WTC11 (cell line): ENCODE data around the gene TGM4. TPM values are rescaled to one million over a fixed set of nuclear protein-coding genes. Genes with fewer than 3 reads are reported as not detected.
A peak's percentile ranks its signal among the peaks of the same experiment; 100 is the strongest.

Experiments used
- ATAC-seq: fragments of 200-7000 bp; cut with Tn5 transposase; 2 replicates; pipeline ENCODE4 v1.10.0; 2021; ENCODE audit warnings: mild to moderate bottlenecking, moderate library complexity
- CTCF ChIA-PET: fragments of 300-600 bp; sonication (Branson Sonifier 250); formaldehyde crosslinking; loops from one replicate; lab custom pipeline; 2021; ENCODE audit warnings: antibody characterized with exemption; lab: Charles Lee
- POLR2A ChIA-PET: fragments of 350-600 bp; sonication (Branson Sonifier 250); formaldehyde crosslinking; loops from one replicate; lab custom pipeline; 2021; ENCODE audit warnings: antibody characterized with exemption; lab: Charles Lee
- DNase-seq: peaks from one replicate; pipeline ENCODE4 v3.0.0; 2021; ENCODE audit warnings: low spot score
- H3K27ac Mint-ChIP-seq: 2 replicates; pipeline ENCODE4 v1.8.0; 2021; ENCODE audit warnings: mixed read lengths
- H3K27me3 Mint-ChIP-seq: 2 replicates; pipeline ENCODE4 v1.8.0; 2021; ENCODE audit warnings: low read depth, mild to moderate bottlenecking, moderate library complexity, mixed read lengths
- H3K36me3 Mint-ChIP-seq: 2 replicates; pipeline ENCODE4 v1.8.0; 2021; ENCODE audit warnings: mixed read lengths
- H3K4me1 Mint-ChIP-seq: 2 replicates; pipeline ENCODE4 v1.8.0; 2022; ENCODE audit warnings: mixed read lengths
- H3K4me3 Mint-ChIP-seq: 2 replicates; pipeline ENCODE4 v1.8.0; 2021; ENCODE audit warnings: mild to moderate bottlenecking, moderate library complexity, mixed read lengths
- H3K9me3 Mint-ChIP-seq: 2 replicates; pipeline ENCODE4 v1.8.0; 2021; ENCODE audit warnings: mixed read lengths
- FOXJ3 ChIP-seq: sonication (generic); formaldehyde crosslinking; IDR thresholded peaks from 2 replicates; pipeline ENCODE4 v1.9.0; 2021; ENCODE audit warnings: missing genetic modification reagents, mild to moderate bottlenecking, borderline replicate concordance
- FOXP1 ChIP-seq: sonication (generic); formaldehyde crosslinking; IDR thresholded peaks from 2 replicates; pipeline ENCODE4 v1.8.0; 2022; ENCODE audit warnings: missing genetic modification reagents, mild to moderate bottlenecking, moderate library complexity, borderline replicate concordance
- GRHL2 ChIP-seq: fragments of 250-450 bp; sonication (Bioruptor Pico); IDR thresholded peaks from 2 replicates; pipeline ENCODE4 v1.8.0; 2022; ENCODE audit warnings: mild to moderate bottlenecking, moderate library complexity; ENCODE audit not compliant: insufficient replicate concordance, severe bottlenecking
- GTF2I ChIP-seq: fragments of 250-450 bp; sonication (Bioruptor Pico); conservative IDR thresholded peaks from 2 replicates; pipeline ENCODE4 v1.4.0; 2021; ENCODE audit warnings: mild to moderate bottlenecking
- MYBL2 ChIP-seq: sonication (generic); formaldehyde crosslinking; IDR thresholded peaks from 2 replicates; pipeline ENCODE4 v1.8.1; 2023; ENCODE audit warnings: mild to moderate bottlenecking, moderate library complexity, missing genetic modification reagents
- NR1H2 ChIP-seq: sonication (generic); formaldehyde crosslinking; IDR thresholded peaks from 2 replicates; pipeline ENCODE4 v1.9.0; 2021; ENCODE audit warnings: mild to moderate bottlenecking, moderate library complexity, missing genetic modification reagents
- RORB ChIP-seq: fragments of 250-450 bp; sonication (Bioruptor Pico); IDR thresholded peaks from 2 replicates; pipeline ENCODE4 v1.9.0; 2021; ENCODE audit warnings: mild to moderate bottlenecking
- SP1 ChIP-seq: sonication (generic); formaldehyde crosslinking; conservative IDR thresholded peaks from 2 replicates; pipeline ENCODE4 v1.8.1; 2022; ENCODE audit warnings: missing genetic modification reagents
- TCF7 ChIP-seq: sonication (generic); formaldehyde crosslinking; IDR thresholded peaks from 2 replicates; pipeline ENCODE4 v1.8.0; 2022; ENCODE audit warnings: mild to moderate bottlenecking, low read depth, missing genetic modification reagents, moderate library complexity
- total RNA-seq: library from RNA; stranded (reverse); gene quantifications from 3 replicates; pipeline ENCODE4 v1.2.3, GENCODE V29; 2021
- TF ChIP-seq, protein P1 (sequence below): fragments of 250-450 bp; sonication (Bioruptor Pico); IDR thresholded peaks from 2 replicates; pipeline ENCODE4 v1.9.0; 2021; ENCODE audit warnings: mild to moderate bottlenecking
- TF ChIP-seq, protein P2 (sequence below): sonication (generic); formaldehyde crosslinking; IDR thresholded peaks from 2 replicates; pipeline ENCODE4 v1.8.1; 2022; ENCODE audit warnings: mild to moderate bottlenecking, moderate library complexity, missing genetic modification reagents
- TF ChIP-seq, protein P3 (sequence below): fragments of 250-450 bp; sonication (Bioruptor Pico); IDR thresholded peaks from 2 replicates; pipeline ENCODE4 v2.1.2; 2022; ENCODE audit warnings: mild to moderate bottlenecking, moderate library complexity
- TF ChIP-seq, protein P4 (sequence below): sonication (generic); formaldehyde crosslinking; IDR thresholded peaks from 2 replicates; pipeline ENCODE4 v1.8.1; 2023; ENCODE audit warnings: mild to moderate bottlenecking, missing genetic modification reagents
- TF ChIP-seq, protein P5 (sequence below): sonication (generic); formaldehyde crosslinking; IDR thresholded peaks from 2 replicates; pipeline ENCODE4 v1.8.1; 2023; ENCODE audit warnings: mild to moderate bottlenecking, missing genetic modification reagents, borderline replicate concordance
- TF ChIP-seq, protein P6 (sequence below): sonication (generic); formaldehyde crosslinking; IDR thresholded peaks from 2 replicates; pipeline ENCODE4 v1.8.0; 2022; ENCODE audit warnings: mild to moderate bottlenecking, missing genetic modification reagents

Gene TGM4
- total RNA-seq, 1 experiment from 2014 or later, result not detected

DNA sequence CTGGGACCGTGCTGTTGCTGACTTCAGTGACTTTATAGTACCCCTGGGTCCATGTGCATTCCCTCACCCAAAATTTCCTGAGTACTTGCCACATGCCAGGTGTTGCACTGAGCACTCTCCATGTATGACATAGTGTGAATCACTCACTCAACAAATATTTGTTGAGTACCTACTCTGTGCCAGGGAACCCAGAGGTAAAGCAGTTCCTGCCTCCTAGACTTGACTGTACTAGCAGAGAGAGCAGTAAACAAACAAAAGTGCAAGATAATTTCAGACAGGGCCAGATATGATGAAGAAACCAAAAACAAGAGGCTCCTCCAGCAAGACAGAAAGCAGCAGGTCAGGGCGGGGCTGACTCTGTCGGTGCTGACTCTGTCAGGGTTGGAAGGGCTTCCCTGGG, 12.2 kb downstream of the TGM4 start (continued):
- TF ChIP-seq, protein P1, sequence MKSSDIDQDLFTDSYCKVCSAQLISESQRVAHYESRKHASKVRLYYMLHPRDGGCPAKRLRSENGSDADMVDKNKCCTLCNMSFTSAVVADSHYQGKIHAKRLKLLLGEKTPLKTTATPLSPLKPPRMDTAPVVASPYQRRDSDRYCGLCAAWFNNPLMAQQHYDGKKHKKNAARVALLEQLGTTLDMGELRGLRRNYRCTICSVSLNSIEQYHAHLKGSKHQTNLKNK, result no peak
- no peak for TF ChIP-seq SP1 (CRISPR knock-in tag)
- TF ChIP-seq, protein P2, sequence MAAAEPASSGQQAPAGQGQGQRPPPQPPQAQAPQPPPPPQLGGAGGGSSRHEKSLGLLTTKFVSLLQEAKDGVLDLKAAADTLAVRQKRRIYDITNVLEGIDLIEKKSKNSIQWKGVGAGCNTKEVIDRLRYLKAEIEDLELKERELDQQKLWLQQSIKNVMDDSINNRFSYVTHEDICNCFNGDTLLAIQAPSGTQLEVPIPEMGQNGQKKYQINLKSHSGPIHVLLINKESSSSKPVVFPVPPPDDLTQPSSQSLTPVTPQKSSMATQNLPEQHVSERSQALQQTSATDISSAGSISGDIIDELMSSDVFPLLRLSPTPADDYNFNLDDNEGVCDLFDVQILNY, result no peak
- no peak for TF ChIP-seq GTF2I (CRISPR knock-in tag)

DNA sequence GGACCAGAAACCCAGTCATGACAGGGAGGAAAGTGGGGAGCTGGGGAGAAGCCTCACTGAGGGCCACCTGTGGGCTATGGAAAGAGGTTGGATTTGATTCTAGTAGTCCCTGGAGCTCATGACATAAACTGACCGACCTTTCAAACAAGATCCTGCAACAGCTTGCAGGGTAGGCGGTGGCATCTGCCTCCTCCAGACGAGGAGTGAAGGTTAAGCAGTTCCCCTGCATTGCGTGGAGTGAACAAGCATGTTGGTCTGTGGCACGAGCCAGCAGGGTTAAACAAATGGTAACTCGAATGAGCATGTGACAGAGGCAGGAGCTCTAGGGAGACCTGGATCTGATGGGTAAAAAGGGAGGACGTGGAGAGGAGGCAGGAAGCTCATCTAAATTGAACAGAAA, 12.7 kb downstream of the TGM4 start:
- no peak for DNase-seq
- no peaks in the 10 kb centered on the region for H3K36me3 Mint-ChIP-seq

DNA sequence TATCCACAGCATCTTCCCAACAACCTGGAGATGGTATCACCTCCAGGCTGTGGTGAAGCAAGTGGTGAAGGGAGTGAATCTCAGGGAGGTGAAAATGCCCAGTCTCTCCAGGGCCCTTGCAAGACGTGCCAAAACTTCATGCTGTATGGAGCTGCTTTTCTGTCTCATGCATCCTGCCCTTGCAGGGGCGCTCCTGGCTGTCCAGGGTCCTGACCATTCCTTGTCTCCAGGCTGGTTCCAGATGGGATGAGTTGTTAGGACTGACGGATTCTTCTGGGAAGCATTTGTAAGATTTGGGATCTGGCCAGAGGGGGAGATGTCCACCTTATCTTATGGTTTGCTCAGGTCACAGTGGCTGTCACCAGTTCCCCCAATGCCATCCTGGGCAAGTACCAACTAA, 15.8 kb downstream of the TGM4 start:
- ChIA-PET POLR2A (no interaction called here), CTCF (interaction anchor here (0.7 kb wide), 1 partner anchor 25 kb away, joined by 3 read pairs; no protein-coding TSS in a partner anchor)
- H3K9me3 Mint-ChIP-seq, result peaks cover 11% of the 10 kb centered on the region
- no peak overlapping the region for H3K27ac Mint-ChIP-seq
- H3K4me3 Mint-ChIP-seq, result no peak overlapping the region
- H3K4me1 Mint-ChIP-seq, result peaks cover 34% of the 10 kb centered on the region
- TF ChIP-seq, protein P3, sequence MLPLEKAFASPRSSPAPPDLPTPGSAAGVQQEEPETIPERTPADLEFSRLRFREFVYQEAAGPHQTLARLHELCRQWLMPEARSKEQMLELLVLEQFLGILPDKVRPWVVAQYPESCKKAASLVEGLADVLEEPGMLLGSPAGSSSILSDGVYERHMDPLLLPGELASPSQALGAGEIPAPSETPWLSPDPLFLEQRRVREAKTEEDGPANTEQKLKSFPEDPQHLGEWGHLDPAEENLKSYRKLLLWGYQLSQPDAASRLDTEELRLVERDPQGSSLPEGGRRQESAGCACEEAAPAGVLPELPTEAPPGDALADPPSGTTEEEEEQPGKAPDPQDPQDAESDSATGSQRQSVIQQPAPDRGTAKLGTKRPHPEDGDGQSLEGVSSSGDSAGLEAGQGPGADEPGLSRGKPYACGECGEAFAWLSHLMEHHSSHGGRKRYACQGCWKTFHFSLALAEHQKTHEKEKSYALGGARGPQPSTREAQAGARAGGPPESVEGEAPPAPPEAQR, result no peak
- TF ChIP-seq, protein P4, sequence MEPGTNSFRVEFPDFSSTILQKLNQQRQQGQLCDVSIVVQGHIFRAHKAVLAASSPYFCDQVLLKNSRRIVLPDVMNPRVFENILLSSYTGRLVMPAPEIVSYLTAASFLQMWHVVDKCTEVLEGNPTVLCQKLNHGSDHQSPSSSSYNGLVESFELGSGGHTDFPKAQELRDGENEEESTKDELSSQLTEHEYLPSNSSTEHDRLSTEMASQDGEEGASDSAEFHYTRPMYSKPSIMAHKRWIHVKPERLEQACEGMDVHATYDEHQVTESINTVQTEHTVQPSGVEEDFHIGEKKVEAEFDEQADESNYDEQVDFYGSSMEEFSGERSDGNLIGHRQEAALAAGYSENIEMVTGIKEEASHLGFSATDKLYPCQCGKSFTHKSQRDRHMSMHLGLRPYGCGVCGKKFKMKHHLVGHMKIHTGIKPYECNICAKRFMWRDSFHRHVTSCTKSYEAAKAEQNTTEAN (CRISPR knock-in tag), result no peak
- no peak for TF ChIP-seq GRHL2 (CRISPR knock-in tag)
- TF ChIP-seq MYBL2, result no peak
- no peak for TF ChIP-seq FOXJ3 (CRISPR knock-in tag)
- no peak for TF ChIP-seq SP1 (CRISPR knock-in tag)
- no peak for TF ChIP-seq TCF7
- TF ChIP-seq NR1H2 (CRISPR knock-in tag), result no peak
- no peak for TF ChIP-seq FOXP1
- TF ChIP-seq, protein P5, sequence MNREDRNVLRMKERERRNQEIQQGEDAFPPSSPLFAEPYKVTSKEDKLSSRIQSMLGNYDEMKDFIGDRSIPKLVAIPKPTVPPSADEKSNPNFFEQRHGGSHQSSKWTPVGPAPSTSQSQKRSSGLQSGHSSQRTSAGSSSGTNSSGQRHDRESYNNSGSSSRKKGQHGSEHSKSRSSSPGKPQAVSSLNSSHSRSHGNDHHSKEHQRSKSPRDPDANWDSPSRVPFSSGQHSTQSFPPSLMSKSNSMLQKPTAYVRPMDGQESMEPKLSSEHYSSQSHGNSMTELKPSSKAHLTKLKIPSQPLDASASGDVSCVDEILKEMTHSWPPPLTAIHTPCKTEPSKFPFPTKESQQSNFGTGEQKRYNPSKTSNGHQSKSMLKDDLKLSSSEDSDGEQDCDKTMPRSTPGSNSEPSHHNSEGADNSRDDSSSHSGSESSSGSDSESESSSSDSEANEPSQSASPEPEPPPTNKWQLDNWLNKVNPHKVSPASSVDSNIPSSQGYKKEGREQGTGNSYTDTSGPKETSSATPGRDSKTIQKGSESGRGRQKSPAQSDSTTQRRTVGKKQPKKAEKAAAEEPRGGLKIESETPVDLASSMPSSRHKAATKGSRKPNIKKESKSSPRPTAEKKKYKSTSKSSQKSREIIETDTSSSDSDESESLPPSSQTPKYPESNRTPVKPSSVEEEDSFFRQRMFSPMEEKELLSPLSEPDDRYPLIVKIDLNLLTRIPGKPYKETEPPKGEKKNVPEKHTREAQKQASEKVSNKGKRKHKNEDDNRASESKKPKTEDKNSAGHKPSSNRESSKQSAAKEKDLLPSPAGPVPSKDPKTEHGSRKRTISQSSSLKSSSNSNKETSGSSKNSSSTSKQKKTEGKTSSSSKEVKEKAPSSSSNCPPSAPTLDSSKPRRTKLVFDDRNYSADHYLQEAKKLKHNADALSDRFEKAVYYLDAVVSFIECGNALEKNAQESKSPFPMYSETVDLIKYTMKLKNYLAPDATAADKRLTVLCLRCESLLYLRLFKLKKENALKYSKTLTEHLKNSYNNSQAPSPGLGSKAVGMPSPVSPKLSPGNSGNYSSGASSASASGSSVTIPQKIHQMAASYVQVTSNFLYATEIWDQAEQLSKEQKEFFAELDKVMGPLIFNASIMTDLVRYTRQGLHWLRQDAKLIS, result no peak
- no peak for TF ChIP-seq RORB (CRISPR knock-in tag)
- TF ChIP-seq, protein P2, result no peak
- H3K27me3 Mint-ChIP-seq, result no peaks in the 10 kb centered on the region; the same call in 1 of the 2 replicates
- ATAC-seq, result peak; percentile 57
- no peaks in the 10 kb centered on the region for H3K36me3 Mint-ChIP-seq
- DNase-seq, result peak; percentile 30

More for the DNA sequence above, 12.7 kb downstream of the TGM4 start:
- Mint-ChIP-seq H3K27ac (no peak overlapping the region), H3K4me1 (peaks cover 36% of the 10 kb centered on the region), H3K9me3 (peaks cover 14% of the 10 kb centered on the region; the same call in 1 of the 2 replicates), H3K4me3 (no peak overlapping the region), H3K27me3 (no peaks in the 10 kb centered on the region; the same call in 1 of the 2 replicates)
- no peak for ATAC-seq
- ChIA-PET CTCF (interaction anchor here (2.4 kb wide), 1 partner anchor 26 kb away, joined by 9 read pairs; no protein-coding TSS in a partner anchor), POLR2A (no interaction called here)
- TF ChIP-seq, protein P6, sequence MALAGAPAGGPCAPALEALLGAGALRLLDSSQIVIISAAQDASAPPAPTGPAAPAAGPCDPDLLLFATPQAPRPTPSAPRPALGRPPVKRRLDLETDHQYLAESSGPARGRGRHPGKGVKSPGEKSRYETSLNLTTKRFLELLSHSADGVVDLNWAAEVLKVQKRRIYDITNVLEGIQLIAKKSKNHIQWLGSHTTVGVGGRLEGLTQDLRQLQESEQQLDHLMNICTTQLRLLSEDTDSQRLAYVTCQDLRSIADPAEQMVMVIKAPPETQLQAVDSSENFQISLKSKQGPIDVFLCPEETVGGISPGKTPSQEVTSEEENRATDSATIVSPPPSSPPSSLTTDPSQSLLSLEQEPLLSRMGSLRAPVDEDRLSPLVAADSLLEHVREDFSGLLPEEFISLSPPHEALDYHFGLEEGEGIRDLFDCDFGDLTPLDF (CRISPR knock-in tag), result no peak
